Upper lobe of left lung (tissue), 4 donors: ENCODE measurements around the gene CDV3.

ENCODE experiments used
- POLR2A ChIP-seq, 4 donors: fragments of 450-650 bp; IDR thresholded peaks; one replicate each; pipeline ENCODE4 v1.5.1; 2016 to 2017; ENCODE audit warnings: antibody characterized with exemption in 4 of 4, mild to moderate bottlenecking in 2 of 4
- POLR2AphosphoS5 ChIP-seq, 2 donors: sonication (generic); formaldehyde crosslinking; IDR thresholded peaks; one replicate each; pipeline ENCODE4 v1.5.1; 2017; ENCODE audit warnings: antibody characterized with exemption in 2 of 2
- TF ChIP-seq, protein P1 (sequence below), 6 experiments: fragments of 450-650 bp in 4 of 6; fragments of 200-600 bp in 2 of 6; sonication (generic) in 2 of 6; IDR thresholded peaks; one replicate each; pipeline ENCODE4 v1.5.1; 2016 to 2019; ENCODE audit warnings: antibody characterized with exemption in 6 of 6

DNA sequence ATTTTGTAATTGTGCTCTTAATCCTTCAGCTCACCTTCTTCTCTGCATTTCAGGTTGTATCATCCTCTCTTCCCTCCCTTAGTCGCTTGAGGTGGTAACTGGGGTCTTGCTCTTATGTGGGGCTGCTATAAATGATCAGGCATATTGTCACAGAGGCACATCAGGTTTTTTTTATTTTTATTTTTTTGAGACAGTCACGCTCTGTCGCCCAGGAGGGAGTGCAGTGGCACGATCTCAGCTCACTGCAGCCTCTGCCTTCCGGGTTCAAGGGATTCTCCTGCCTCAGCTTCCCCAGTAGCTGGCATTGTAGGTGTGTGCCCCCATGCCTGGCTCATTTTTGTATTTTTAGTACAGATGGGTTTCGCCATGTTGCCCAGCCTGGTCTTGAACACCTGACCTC lies 9.9 kb downstream of the CDV3 start:
- TF ChIP-seq POLR2A (IDR thresholded peaks at IDR 0.05): no peak
- no peak for TF ChIP-seq POLR2AphosphoS5 (IDR thresholded peaks at IDR 0.05)
- TF ChIP-seq, protein P1, sequence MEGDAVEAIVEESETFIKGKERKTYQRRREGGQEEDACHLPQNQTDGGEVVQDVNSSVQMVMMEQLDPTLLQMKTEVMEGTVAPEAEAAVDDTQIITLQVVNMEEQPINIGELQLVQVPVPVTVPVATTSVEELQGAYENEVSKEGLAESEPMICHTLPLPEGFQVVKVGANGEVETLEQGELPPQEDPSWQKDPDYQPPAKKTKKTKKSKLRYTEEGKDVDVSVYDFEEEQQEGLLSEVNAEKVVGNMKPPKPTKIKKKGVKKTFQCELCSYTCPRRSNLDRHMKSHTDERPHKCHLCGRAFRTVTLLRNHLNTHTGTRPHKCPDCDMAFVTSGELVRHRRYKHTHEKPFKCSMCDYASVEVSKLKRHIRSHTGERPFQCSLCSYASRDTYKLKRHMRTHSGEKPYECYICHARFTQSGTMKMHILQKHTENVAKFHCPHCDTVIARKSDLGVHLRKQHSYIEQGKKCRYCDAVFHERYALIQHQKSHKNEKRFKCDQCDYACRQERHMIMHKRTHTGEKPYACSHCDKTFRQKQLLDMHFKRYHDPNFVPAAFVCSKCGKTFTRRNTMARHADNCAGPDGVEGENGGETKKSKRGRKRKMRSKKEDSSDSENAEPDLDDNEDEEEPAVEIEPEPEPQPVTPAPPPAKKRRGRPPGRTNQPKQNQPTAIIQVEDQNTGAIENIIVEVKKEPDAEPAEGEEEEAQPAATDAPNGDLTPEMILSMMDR (IDR thresholded peaks at IDR 0.05): no peak
